HG03025 (cell line): Measurements from ENCODE around the gene C1GALT1C1L.
"Not testable (repeated sequence)": the region's sequence is repeated elsewhere in the genome, so short reads cannot be mapped to it uniquely, and the experiment has no call there.

ENCODE experiments used
- ATAC-seq: cut with Tn5 transposase; IDR thresholded peaks from one replicate; pipeline ENCODE4 v1.9.1; 2021; ENCODE audit warnings: mild to moderate bottlenecking, moderate library complexity; ENCODE audit not compliant: unreplicated experiment, low FRiP score

C1GALT1C1L gene

DNA sequence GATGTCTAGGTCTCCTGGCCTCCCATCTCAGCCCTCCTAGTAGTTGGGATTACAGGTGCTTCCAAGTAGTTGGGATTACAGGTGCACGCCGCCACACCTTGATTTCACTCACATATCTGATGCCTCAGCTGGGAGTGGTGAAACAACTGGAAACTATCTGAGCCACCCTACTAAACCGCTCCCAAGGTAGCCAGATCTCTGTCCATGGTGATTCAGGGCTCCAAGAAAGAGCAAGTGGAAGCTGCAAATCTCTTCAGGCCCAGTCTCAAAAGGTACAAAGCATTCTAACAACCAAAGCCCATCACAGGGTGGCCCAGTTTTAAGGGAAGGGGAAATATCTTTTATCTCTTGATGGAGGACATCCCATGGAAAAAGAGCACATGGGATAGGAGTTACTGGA, 19.0 kb downstream of the C1GALT1C1L start:
- no peak for ATAC-seq

DNA sequence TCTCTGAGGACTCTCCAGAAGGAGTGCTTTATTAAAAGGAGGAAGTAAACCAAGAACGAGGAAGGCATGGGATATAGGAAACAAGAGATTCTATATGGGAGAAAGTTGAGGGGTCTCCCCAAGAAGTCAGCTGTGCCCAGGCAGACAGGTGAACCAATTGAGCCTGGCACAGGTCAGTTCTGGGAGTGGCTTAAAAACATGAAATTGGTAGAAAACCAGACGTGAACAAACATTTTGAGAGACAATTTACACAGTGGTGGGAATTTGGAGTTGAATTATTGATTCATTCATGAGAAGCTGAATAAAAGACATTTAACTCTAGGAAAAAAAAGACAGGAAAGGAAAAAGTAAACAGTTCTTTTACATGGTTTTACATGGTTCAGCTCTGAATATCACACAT, 22.7 kb downstream of the C1GALT1C1L start:
- ATAC-seq = no peak

DNA sequence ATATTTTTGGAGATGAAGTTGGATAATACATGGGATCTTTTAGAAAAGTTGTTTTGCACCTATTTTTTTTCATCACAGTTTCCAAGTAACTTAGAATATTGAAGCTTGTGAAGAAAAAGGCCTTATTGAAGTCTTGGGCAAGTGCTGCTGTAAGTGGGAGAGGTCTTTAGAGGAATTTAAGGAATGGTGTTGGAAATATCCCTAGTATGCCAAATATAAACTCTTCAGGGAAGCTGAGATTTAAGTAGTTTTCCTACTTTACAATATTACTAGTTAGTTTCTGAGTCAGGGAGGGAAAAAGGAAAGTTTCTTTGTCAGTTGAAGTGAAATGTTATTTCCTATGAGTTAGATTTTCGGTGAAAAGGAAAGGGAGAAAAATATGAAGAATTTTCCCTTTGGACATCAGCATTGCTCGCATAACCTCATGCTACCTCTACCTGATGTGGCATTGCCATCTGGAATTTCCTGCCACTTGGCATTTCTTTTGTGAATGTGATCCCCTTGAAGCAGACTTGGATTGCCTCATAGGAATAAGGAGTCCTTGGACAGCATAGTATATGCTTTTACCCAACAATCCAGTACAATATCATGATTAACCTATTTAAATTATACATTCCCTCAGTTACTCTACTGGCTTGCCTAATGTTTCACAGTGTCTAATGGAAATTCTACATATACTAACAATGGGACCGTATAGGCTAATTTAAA, 27.1 kb downstream of the C1GALT1C1L start:
- no peak for ATAC-seq

DNA sequence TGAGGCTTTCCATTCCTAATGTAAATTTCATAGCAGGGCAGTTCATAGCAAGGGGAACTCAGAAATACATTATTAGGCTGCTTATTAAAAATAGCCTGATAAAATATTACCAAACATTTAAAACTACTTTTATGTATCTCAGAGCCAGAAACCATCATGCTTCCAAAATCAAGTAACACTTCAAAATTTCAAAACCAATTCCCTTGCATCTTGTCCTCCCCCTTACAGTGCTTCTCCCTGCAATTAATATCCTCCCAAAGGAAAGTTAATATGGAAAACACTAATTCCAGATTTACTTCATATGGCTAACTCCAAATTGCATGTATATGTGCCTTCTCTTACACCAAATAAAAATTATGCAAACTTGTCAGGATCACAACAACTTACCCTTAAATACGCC, 32.5 kb downstream of the C1GALT1C1L start:
- no peak for ATAC-seq

DNA sequence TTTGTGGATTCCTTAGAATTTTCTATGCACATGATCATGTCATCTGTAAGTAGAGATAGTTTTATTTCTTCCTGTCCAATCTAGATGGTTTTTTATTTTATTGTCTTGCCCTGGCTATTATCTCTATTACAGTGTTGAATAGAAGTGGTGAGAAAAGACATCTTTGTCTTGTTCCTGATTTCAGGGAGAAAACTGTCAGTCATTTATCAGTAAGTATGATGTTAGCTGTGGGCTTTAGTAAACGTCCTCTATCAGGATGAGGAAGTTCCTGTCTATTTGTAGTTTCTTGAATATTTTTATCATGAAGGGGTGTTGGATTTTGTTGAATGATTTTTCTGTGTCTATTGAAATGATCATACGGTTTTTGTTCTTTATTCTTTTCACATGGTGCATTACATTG, 33.9 kb downstream of the C1GALT1C1L start:
- no peak for ATAC-seq

DNA sequence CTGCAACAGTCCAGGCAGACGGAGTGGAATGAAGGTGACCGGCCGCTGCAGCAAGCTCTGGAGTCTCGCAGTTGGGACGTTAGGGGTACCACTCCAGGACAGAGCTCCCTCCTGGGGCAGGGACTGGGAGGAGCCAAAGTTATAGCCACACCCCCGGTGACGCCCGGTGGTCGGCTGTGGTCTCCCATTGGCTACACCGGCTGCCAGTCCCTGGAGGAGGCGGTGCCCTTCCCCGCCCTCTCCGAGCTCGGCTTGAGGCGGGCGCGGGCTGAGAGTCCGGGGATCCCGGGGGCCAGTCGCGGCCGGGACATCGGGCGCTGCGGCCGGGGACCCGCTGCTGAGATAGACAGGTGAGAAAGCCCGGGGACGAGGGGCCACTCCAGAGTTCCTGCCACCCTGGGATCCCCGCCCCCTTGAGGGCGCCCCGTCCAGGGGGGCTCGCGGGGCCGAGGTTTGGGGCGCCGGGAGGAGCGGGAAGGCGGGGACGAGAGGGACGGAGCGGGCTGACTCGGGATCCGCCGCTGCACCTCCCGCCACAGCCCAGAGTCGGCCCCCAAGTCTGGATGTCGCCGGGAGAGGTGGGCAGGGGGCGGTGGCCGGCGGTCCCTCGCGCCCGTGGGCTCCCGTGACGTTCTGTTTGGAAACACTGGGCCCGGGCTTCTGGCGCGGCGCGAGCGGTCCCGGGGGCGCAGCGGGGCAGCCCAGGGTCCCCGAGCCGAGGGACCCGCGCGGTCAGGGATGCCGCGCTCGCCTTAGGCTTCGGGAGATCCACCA, 39.0 kb downstream of the C1GALT1C1L start, which contains the start of gene PLEKHH2:
TSS of gene PLEKHH2 (plus strand) at position 231 of the 774 bp plus-strand sequence. CDS start 7,414 bp downstream, outside the sequence.
- ATAC-seq = peak; percentile 96

DNA sequence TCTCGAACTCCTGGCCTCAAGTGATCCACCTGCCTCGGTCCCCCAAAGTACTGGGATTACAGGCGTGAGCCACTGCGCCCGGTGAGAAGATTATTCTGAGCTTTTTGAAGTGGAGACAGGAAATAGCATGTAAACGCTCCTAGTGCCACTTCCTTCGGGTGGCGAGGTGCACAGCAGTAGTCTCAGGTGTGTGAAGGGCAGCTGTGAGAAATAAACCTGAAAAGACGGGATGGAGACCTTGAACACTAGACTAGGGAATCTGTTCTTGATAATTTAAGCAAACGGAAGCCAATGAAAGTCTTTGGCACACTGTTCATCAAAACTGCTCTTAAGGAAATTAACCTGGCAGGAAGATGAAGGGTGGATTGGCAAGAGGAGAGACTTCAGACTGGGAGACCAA, 39.6 kb downstream of the C1GALT1C1L start:
- no peak for ATAC-seq

DNA sequence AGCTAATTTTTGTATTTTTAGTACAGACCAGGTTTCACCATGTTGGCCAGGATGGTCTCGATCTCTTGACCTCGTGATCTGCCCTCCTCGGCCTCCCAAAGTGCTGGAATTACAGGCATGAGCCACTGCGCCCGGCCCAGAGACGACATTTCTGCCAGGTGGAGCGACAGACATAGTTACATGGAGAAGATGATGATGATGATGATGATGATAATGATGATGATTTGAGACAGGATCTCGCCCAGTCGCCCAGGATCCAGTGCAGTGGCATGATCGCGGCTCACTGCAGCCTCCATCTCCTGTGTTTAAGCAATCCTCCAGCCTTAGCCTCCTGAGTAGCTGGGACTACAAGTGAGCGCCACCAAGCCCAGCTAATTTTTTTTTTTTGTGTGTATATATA, 40.1 kb downstream of the C1GALT1C1L start:
- not testable (repeated sequence) for ATAC-seq

DNA sequence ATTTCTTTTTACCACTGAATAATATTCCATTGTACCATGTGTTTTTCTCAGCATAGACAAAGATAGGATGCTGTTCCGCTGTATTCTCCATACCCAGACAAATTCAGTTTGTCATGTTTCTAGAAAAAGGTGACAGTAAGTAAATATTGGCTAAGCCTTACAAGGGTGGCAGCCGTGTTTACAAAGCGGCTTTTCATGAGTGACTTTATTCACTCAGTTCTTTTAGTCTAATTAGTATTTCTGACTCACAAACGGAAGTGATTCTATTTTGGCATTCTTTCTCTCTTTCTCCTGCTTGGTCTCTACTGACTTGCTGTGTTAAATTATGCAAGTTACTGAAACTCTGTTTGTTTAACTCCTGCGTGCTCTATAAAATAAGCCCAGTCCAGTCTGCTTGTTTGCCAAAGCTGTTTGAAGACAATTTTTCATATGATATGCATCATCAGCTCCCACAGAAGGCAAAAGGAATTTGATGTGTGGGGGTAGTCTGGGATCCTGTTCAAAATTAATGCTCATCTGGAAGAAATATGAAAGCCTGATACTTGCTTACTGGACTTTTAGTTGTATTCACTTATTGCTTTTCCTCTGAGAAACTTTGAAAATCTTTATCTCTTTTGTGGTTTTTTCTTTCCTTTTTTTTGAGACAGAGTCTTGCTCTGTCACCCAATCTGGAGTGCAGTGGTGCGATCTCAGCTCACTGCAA, 41.5 kb downstream of the C1GALT1C1L start:
- no peak for ATAC-seq

DNA sequence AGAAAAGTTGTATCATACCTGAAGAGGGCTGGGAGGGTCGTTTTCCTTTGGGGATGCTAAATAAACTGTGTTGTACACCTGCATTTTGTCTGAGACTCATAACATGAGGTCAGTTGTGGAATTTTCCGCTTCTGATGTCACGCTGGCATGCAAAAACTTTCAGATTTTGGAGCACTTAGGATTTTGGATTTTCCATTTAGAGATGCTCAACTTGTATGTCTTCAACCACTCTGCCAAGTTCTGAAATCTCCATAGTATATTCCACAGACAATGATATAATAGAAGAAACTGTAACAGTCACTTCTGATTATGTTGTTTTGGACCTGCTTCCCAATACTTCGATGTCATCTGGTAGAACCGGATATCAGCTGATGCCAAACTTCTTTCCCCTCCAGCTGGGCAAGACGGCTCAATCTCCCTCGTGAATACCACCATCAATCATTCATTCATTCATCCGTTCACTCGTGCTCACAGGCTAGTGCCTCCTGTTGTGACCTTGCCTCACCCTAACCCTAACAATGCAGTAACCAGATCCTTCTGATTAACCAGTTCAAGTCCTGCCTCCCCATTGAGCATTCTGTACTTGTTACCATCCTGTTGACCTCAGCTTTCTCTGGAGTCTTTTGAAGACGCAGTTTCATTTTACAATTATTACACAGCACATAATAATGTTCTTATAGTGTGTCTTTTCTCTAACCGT, 44.5 kb downstream of the C1GALT1C1L start:
- ATAC-seq = no peak
